Esophagus squamous epithelium (tissue), 5 donors: ENCODE data around the gene RRAD. TPM values are rescaled to one million over a fixed set of nuclear protein-coding genes. Genes with fewer than 3 reads are reported as not detected.

Experiments used
- DNase-seq: peaks from one replicate; lab custom pipeline; 2025; lab: John Stamatoyannopoulos, UW
- H3K27ac ChIP-seq, 4 donors: fragments of 200-600 bp; sonication (generic); one replicate each; pipeline ENCODE4 v1.5.1; 2016 to 2019; ENCODE audit warnings: mild to moderate bottlenecking in 1 of 4
- H3K27me3 ChIP-seq, 4 donors: fragments of 200-600 bp; sonication (generic); 1 replicate in 3 of 4; 2 replicates in 1 of 4; pipeline versions ENCODE4 v1.5.1 to v1.6.0; 2017 to 2021; ENCODE audit warnings: antibody characterized with exemption in 1 of 4
- H3K36me3 ChIP-seq, 3 donors: fragments of 200-600 bp; sonication (generic); one replicate each; pipeline ENCODE4 v1.5.1; 2016 to 2019
- H3K4me1 ChIP-seq, 3 donors: fragments of 200-600 bp; sonication (generic); one replicate each; pipeline ENCODE4 v1.5.1; 2017 to 2019
- H3K4me3 ChIP-seq, 4 donors: fragments of 200-600 bp; sonication (generic); 1 replicate in 3 of 4; 2 replicates in 1 of 4; pipeline ENCODE4 v1.5.1; 2016 to 2019; ENCODE audit warnings: mild to moderate bottlenecking in 2 of 4, moderate library complexity in 1 of 4
- H3K9me3 ChIP-seq, 3 donors: fragments of 200-600 bp; sonication (generic); one replicate each; pipeline ENCODE4 v1.5.1; 2016 to 2019
- POLR2A ChIP-seq, 4 donors: fragments of 450-650 bp; IDR thresholded peaks; one replicate each; pipeline ENCODE4 v1.6.1; 2017; ENCODE audit warnings: antibody characterized with exemption in 4 of 4, mild to moderate bottlenecking in 4 of 4, moderate library complexity in 3 of 4
- WGBS, 2 donors: methylation state at CpG; one replicate each; pipeline ENCODE4 v1.1.5; 2018; 5-methylcytosine and 5-hydroxymethylcytosine counted together
- intact Hi-C: fragments of 100-400 bp; cut with DNase I; formaldehyde crosslinking; loops from one replicate; pipeline ENCODE4 v1.15.0; 2022
- total RNA-seq, 4 donors: library from RNA; depleted of rRNA; stranded (reverse); fragments of >200 nt; gene quantifications; one replicate each; pipeline ENCODE4 v1.1.0, GENCODE V29; 2016
- TF ChIP-seq, protein P1 (sequence below), 6 experiments: fragments of 450-650 bp in 4 of 6; fragments of 200-600 bp in 2 of 6; sonication (generic) in 2 of 6; IDR thresholded peaks; one replicate each; pipeline ENCODE4 v1.5.1; 2016 to 2019; ENCODE audit warnings: antibody characterized with exemption in 6 of 6, mild to moderate bottlenecking in 4 of 6, moderate library complexity in 4 of 6
- donor health status: DM: yes; HTN: yes; CAD: no.

The RRAD gene
- total RNA-seq, 4 donors from 2014 or later = 68.7 to 208 (median 129) TPM

DNA sequence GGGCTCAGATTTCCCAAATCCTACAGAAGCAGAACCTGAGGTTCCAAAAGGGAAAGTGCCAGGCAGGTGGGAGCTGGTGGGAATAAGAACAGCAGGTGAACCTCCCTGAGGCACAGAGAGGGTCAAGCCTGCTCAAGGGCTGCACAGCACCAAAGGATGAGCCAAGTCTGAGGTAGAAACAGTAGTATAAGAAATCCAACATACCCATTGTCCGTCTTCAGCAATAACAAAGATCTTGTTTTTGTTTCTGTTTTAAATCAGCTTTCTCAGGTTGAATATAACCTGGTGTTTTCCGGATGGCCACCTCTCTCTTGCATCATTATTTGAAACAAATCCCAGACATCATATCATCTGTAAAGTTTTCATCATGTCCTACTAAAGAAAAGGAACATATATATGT lies 25.1 kb upstream of the RRAD start:
- no peaks in the 10 kb centered on the region for H3K9me3 ChIP-seq
- intact Hi-C loops = no loop called here
- H3K27ac ChIP-seq = no peak overlapping the region
- H3K27me3 ChIP-seq = peaks cover 0 to 18% (median 0%) of the 10 kb centered on the region in 4 donors
- 57% methylated on average over 2 of the region's 2 CpGs for WGBS, 2 donors
- no peaks in the 10 kb centered on the region for H3K36me3 ChIP-seq
- H3K4me3 ChIP-seq = no peak overlapping the region
- H3K4me1 ChIP-seq = peaks cover 14 to 67% (median 22%) of the 10 kb centered on the region in 3 donors
- no peak for DNase-seq
- no peak for TF ChIP-seq POLR2A (IDR thresholded peaks at IDR 0.05)
- TF ChIP-seq, protein P1, sequence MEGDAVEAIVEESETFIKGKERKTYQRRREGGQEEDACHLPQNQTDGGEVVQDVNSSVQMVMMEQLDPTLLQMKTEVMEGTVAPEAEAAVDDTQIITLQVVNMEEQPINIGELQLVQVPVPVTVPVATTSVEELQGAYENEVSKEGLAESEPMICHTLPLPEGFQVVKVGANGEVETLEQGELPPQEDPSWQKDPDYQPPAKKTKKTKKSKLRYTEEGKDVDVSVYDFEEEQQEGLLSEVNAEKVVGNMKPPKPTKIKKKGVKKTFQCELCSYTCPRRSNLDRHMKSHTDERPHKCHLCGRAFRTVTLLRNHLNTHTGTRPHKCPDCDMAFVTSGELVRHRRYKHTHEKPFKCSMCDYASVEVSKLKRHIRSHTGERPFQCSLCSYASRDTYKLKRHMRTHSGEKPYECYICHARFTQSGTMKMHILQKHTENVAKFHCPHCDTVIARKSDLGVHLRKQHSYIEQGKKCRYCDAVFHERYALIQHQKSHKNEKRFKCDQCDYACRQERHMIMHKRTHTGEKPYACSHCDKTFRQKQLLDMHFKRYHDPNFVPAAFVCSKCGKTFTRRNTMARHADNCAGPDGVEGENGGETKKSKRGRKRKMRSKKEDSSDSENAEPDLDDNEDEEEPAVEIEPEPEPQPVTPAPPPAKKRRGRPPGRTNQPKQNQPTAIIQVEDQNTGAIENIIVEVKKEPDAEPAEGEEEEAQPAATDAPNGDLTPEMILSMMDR (IDR thresholded peaks at IDR 0.05) = no peak

DNA sequence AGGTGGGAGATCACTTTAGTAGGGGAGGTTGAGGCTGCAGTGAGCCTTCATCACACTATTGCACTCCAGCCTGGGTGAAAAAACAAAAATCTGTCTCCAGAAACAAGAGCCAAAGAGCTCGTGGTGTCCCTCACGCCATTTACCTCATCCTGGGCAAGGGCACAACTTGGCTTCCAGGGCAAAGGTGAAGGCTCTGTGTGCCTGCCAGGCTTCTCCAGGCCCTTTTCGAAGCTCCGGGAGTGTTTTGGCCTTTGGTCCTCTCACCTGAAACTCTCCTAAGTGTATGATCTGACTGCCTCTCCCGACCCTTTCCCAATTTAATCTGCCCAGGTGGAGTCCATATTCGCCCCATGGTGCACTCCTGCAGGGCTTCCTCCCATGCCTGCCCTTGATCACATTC lies 24.1 kb upstream of the RRAD start:
- DNase-seq = no peak
- Histone ChIP-seq H3K4me1 (peaks cover 14 to 67% (median 22%) of the 10 kb centered on the region in 3 donors), H3K4me3 (peak overlapping the region in 2 of 4 donors; percentile 55 to 62), H3K27me3 (peaks cover 0 to 18% (median 0%) of the 10 kb centered on the region in 4 donors), H3K36me3 (peaks cover 0 to 3% (median 0%) of the 10 kb centered on the region in 3 donors), H3K27ac (no peak overlapping the region), H3K9me3 (no peaks in the 10 kb centered on the region)
- no peak for TF ChIP-seq POLR2A (IDR thresholded peaks at IDR 0.05)
- TF ChIP-seq, protein P1 (IDR thresholded peaks at IDR 0.05) = no peak
- 78 to 86% methylated on average over 5 to 6 of the region's 6 CpGs for whole genome bisulfite sequencing, 2 donors
- intact Hi-C loops = no loop called here

DNA sequence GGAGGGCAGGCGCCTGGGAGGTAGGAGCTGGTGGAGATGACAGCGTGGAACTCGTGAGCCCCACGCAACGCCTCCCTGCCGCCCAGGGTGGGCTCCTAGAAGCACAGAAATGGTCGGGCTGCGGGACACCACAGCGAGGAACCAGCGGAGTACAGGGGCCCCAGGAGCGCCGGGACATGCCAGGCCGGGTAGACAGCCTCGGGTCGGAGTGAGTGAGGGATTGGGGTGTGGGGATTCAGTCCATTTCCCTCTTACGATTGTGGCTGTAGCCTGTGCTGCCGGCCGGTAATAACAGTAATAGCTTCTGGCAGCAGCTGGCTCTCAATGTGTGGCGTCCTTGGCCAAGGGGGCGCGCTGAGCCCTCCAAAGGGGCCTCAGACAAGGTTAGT lies 23.5 kb upstream of the RRAD start:
- no peaks in the 10 kb centered on the region for H3K9me3 ChIP-seq
- TF ChIP-seq, protein P1 (IDR thresholded peaks at IDR 0.05) = no peak
- no peak for TF ChIP-seq POLR2A (IDR thresholded peaks at IDR 0.05)
- H3K36me3 ChIP-seq = peaks cover under 1 to 9% (median 4%) of the 10 kb centered on the region in 3 donors
- peak overlapping the region; percentile 34 to 62 (median 50) for H3K4me3 ChIP-seq
- no peak for DNase-seq
- peaks cover 14 to 64% (median 20%) of the 10 kb centered on the region in 3 donors for H3K4me1 ChIP-seq
- H3K27me3 ChIP-seq = peaks cover 0 to 18% (median 0%) of the 10 kb centered on the region in 4 donors
- H3K27ac ChIP-seq = peak overlapping the region in 3 of 4 donors; percentile 29 to 61 (median 41)
- intact Hi-C loops = no loop called here
- 9 to 18% methylated on average over 7 to 12 of the region's 21 CpGs for WGBS, 2 donors

DNA sequence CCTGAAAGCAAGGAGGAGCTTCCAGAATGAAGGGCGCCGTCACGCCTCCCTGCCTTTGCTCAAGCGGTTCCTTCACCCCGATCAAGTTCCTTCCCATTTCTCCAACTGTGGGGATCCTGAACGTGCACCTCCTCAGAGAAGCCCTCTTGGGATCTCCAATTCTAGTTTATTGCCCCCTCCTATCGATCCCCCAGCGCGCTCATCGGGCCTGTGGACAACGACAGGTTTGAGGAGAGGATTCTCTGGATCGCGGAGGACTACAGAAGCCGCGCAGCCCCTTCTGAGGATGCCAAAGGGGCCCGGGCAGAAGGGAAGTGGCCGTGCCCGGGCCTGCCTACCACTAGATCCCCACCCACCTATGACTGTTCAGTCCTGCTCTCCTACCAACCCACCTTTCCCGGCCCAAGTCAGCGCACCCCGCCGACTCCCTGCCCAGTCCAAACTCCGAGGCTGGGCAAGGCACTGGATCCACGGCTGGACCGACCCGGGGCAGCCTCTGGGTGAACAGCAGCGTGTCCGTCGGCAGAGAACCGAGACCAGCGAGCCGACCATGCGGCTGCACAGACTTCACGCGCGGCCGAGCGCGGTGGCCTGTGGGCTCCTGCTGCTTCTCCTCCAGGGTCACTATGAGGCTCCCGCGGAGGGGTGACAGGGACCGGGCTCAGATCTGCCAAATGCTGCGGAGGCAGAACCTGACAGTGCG lies 22.9 kb upstream of the RRAD start:
- H3K4me3 ChIP-seq = peak overlapping the region; percentile 34 to 62 (median 50)
- peaks cover 0 to 18% (median 0%) of the 10 kb centered on the region in 4 donors for H3K27me3 ChIP-seq
- H3K9me3 ChIP-seq = no peaks in the 10 kb centered on the region
- TF ChIP-seq, protein P1 (IDR thresholded peaks at IDR 0.05) = no peak
- no peak for TF ChIP-seq POLR2A (IDR thresholded peaks at IDR 0.05)
- intact Hi-C loops = no loop called here
- H3K36me3 ChIP-seq = peaks cover 6 to 15% (median 9%) of the 10 kb centered on the region in 3 donors
- DNase-seq = no peak
- WGBS, 2 donors = no CpG with 5 or more reads among the region's 44 CpGs
- peak overlapping the region in 3 of 4 donors; percentile 29 to 61 (median 41) for H3K27ac ChIP-seq
- H3K4me1 ChIP-seq = peaks cover 14 to 59% (median 15%) of the 10 kb centered on the region in 3 donors
